Hypothalamus (tissue), 51 donors: ENCODE results near the gene FNDC1.

Experiments used
- DNase-seq, 51 donors: peaks; one replicate each; lab custom pipeline; 2025; lab: John Stamatoyannopoulos, UW

The FNDC1 gene

DNA sequence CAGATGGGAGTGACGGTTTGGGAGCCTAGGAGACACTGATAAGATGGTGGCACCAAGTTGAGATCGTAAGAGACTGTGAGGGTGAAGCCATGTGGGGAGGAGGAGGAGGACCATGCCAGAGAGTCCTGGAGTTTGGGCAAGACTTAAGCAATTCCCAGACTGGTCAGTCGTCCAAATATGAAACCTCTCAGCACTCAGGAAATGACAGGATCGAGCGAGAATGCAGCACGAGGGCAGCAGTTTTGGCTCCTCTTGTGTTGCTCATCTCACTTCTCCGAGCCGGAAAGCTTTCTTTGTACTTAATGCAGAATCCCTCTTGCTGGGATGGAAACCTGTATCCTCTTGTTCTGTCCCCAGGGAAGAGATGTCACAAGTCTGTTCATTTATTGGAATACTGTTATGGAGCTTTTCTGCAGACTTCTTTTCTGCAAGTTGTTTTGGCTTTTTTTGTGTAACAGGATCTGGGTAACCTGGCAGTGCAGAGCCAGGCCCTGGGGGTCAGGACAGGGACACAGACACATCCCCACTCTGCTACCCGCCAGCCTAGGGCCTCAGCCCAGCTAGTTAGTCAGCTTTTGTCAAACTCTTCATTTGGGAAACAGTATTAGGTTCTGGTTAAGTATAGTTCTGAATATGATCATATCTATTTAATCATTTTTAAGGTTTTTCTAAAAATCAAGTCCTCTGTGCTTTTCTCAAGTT is 34.3 kb downstream of the FNDC1 start:
- DNase-seq, result no peak

GRCh38 chr6:159204605-159205004 is 35.4 kb downstream of the FNDC1 start:
- no peak for DNase-seq

DNA sequence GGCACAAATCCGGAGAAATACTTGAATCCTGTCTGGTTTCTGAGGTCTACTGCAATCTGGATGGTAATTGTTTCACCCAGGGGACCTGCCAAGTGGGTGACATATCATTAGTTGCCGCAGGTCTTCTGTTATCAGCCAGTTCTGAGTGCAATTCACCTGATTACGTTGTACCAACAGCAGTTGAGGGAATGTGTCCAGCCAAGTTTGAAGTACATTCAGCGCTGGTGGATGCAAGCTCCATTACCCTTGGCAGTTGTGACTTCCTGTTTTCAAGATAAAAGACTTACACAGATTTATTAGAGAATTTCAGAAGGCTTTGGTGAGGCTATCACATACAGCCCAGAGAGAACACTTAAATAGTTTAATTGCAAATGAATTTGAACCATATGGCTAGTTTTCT is 42.8 kb downstream of the FNDC1 start:
- DNase-seq, result no peak

GRCh38 chr6:159212525-159213280 is 43.5 kb downstream of the FNDC1 start:
- no peak for DNase-seq

DNA sequence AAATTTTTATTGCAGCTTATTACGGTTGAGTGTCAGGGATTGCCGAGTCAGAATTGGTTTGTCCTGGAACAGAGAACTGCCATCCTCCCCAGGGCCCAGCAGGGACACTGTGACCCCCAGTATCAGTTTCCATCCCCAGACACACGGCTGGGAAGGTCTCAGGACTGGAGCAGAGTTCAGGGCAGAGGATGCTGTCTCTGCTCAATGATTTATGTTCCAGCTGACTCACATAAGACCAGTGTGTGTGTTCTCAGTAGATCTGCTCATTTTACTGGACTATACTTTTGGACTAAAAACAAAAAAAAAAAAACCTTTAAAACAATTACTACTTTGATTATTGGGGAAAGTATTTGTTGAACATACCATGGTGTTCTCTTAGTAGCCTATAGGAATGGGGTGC is 44.2 kb downstream of the FNDC1 start:
- no peak for DNase-seq

- DNase-seq, result no peak
These were observed 45.1 kb downstream of the FNDC1 start for GRCh38 chr6:159214281-159214680.

GRCh38 chr6:159217595-159218275 is 48.5 kb downstream of the FNDC1 start:
- peak in 19 of 51 donors; percentile 1 to 36 (median 13) for DNase-seq

DNA sequence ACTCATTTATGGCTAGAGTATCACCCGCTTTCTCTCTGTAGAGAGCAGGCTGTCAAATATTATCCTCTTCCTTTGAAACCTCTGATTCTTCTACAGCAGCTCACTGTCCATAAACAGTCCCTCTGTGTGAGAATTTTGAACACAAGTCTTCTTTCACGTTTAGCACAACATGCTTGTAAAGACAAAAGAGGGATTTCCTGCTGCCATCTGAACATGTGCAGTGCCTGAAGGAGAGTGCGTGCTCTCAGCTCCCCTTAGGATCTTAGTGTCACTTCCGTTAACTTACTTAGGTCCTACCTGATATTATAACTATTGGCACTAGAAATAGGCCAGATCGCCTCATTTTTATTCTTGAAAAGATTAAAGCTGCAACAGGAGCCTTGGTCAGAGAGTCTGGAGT is 50.9 kb downstream of the FNDC1 start:
- no peak for DNase-seq

DNA sequence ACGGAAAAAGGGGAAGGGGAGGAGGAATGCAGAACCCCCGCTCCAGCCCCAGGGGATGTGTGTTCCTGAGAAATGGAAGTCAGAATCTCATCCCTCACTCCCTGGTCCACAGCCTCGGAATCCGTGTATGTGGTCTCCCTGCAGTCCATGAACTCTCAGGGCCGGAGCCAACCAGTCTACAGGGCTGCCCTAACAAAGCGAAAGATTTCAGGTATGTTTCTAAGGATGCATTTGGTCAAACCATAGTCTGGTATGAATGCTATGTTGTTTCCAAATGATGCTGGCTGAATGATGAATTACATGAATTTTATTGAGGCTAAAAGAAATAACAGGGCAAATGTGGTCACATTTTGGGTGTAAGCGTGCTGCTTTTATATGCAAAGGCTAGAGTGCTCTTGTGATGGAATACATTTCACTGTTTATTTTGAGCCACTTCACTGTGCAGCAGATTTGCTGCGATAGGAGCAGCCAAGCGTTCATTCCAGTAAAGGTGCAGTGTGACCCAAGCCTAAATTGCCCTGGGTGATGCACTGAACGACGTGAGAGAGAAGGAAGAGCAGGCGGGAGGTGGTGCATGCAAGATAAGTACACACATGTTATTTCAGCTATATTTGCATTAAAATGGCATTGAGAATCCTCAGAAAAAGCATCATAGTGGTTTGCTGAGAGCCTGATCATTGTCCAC is 52.4 kb downstream of the FNDC1 start:
- DNase-seq, result no peak

DNA sequence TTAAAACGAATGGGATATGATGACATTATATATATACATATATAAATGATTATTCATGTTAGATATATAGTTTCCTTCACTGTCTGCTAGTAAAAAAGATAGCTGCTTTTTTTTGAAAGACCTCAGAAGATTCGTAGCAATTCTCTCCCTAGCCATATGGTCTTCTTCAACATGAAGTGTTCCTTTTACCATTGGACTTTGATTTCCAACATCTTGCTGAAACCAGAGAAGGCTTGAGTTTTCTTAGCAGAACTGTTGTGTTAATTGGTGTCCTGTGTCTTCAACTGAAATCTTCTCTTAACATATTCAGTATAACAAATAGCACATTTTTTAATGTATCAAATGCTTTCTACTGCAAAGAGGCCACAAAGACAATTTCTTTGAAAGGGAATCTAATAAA is 55.3 kb downstream of the FNDC1 start:
- no peak for DNase-seq

DNA sequence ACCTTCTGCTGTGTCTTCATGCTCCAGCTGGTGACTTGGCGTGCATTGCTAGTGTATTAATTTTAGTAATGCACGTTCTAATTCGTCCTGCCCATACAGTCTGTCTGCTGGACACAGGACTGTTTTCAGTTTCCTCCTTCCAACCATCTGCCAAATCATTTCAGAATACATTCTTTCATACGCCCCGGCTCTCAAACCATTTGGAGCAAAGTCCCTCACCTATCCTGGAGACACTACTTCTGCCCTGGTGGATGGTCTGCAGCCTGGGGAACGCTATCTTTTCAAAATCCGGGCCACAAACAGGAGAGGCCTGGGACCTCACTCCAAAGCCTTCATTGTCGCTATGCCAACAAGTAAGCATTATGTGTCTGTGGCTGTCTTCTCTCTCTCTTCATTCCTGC is 60.5 kb downstream of the FNDC1 start:
- no peak for DNase-seq

- no peak for DNase-seq
These were observed 63.0 kb downstream of the FNDC1 start for GRCh38 chr6:159232106-159232645.

- DNase-seq, result no peak
These were observed 63.6 kb downstream of the FNDC1 start for GRCh38 chr6:159232751-159233150.

DNA sequence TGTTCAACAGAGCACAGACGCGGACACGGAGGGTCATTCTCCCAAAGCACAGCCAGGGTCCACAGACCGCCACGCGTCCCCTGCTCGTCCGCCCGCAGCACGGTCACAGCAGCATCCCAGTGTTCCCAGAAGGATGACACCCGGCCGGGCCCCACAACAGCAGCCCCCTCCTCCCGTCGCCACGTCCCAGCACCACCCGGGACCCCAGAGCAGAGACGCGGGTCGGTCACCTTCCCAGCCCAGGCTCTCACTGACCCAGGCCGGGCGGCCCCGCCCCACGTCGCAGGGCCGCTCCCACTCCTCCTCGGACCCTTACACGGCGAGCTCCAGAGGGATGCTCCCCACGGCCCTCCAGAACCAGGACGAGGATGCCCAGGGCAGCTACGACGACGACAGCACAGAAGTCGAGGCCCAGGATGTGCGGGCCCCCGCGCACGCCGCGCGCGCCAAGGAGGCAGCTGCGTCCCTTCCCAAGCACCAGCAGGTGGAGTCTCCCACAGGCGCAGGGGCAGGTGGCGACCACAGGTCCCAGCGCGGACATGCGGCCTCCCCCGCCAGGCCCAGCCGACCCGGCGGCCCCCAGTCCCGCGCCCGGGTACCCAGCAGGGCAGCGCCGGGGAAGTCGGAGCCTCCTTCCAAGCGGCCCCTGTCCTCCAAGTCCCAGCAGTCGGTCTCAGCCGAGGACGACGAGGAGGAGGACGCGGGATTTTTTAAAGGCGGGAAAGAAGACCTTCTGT is 64.3 kb downstream of the FNDC1 start:
- no peak for DNase-seq

DNA sequence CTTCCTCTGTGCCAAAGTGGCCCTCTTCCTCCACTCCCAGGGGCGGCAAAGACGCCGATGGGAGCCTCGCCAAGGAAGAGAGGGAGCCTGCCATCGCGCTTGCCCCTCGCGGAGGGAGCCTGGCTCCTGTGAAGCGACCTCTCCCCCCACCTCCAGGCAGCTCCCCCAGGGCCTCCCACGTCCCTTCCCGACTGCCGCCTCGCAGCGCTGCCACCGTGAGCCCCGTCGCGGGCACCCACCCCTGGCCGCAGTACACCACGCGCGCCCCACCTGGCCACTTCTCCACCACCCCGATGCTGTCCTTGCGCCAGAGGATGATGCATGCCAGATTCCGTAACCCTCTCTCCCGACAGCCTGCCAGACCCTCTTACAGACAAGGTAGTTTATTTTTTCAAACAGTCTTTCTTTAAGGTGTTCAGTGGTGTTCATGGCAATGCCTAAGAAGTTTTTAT is 64.9 kb downstream of the FNDC1 start:
- DNase-seq, result no peak

DNA sequence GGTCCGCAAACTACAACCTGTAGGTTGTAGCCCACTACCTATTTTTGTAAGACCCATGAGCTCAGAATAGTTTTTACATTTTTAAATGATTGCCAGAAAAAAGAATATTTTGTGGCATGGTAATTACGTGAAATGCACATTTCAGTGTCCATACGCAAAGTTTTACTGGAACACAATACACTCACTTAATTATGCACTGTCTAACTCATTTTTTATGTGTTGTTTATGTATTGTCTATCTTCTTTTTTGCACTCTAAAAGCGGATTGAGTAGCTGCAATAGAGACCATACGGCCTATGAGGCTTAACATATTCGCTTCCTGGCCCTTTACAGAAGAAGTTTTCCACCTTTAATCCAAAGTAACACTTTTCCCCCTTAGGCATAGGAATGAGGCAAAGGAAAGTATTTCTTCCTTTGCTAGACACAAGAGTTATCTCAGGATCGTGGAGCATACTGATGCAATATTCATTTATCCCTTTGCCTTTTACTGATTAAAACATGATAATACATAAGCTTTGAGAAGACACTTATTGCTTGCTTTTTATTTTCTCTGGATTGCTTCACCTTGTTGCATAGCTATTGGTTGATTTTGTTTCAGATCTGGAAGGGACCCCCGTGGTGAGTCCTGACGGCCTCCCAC is 69.8 kb downstream of the FNDC1 start:
- no peak for DNase-seq

DNA sequence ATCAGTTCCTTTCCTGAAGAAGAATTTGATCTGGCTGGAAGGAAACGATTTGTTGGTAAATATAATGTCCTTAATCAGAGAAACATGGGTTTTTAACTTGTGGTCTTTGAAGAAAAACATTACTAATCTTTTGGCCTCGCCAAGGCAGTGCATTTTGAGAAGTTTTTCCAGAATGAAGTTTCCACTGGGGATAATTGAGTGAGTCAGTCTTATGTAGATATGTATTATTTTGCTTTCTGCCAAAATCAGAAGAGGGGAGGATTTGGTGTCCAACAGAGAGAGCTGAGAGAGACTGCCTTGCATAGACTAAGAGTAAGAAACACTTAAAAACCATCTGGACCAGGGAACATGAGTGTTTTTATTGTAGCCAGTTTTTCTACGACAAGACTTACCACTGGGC is 79.9 kb downstream of the FNDC1 start:
- DNase-seq, result no peak

DNA sequence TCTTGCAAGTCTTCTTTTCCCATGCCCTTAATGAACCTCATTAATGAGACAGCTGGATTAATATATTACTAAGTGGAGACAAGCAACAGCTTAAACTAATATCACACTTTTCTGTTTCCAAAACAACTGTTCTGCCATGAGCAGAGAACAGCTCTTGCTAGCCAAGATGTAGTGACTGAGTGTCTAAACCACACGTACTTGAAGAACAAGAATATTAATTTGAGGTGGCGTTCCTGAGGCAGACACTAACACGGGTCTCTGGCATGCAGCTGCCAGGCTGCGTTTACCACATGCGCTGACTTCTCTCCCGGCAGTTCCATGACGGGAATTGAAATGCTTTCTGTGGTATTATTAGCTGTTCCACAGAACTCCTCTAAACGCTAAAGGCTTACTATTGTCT is 80.6 kb downstream of the FNDC1 start:
- DNase-seq, result no peak

GRCh38 chr6:159250633-159251032 is 81.4 kb downstream of the FNDC1 start:
- no peak for DNase-seq
